HG02938 (cell line): Measurements from ENCODE around the gene LCN9.
"Not testable (repeated sequence)": the region's sequence is repeated elsewhere in the genome, so short reads cannot be mapped to it uniquely, and the experiment has no call there.

Experiments used
- ATAC-seq: cut with Tn5 transposase; IDR thresholded peaks from one replicate; pipeline ENCODE4 v1.9.1; 2021; ENCODE audit warnings: mild to moderate bottlenecking, moderate library complexity; ENCODE audit not compliant: unreplicated experiment

LCN9 gene, protein sequence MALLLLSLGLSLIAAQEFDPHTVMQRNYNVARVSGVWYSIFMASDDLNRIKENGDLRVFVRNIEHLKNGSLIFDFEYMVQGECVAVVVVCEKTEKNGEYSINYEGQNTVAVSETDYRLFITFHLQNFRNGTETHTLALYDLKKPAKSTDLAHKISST

DNA sequence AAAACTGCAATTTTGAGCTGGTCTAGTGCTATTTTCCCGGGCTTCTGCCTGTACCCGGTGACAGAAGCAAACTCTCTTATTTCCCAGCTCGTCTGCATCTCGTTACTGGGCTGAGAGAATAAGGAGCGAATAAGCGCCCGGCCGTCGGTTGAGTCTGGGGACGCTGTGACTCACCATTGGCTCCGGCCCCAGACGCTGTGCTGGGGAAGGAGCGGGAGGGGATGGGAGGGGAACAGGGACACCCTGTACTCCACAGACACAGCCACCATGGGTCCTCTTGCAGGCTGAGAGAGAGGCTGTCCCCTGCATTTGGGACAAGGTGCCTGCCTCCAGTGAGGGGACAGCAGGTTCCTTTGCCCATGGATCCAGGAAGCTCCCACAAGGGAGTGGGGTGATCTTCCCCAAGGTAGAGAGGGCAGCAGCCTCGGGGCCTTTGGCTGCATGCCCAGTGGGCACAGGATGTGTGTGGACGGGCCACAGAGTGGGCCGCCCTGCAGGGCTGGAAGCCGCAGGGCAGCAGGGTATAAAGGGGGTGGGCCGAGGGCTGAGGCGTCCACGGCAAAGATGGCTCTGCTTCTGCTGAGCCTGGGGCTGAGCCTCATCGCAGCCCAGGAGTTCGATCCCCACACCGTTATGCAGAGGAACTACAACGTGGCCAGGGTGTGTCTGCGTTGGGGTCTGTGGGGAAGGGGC, at the start of gene LCN9:
TSS of gene LCN9 (plus strand) at position 552 of the 693 bp plus-strand sequence. CDS start at position 565, 13 bp downstream.
- no peak for ATAC-seq

DNA sequence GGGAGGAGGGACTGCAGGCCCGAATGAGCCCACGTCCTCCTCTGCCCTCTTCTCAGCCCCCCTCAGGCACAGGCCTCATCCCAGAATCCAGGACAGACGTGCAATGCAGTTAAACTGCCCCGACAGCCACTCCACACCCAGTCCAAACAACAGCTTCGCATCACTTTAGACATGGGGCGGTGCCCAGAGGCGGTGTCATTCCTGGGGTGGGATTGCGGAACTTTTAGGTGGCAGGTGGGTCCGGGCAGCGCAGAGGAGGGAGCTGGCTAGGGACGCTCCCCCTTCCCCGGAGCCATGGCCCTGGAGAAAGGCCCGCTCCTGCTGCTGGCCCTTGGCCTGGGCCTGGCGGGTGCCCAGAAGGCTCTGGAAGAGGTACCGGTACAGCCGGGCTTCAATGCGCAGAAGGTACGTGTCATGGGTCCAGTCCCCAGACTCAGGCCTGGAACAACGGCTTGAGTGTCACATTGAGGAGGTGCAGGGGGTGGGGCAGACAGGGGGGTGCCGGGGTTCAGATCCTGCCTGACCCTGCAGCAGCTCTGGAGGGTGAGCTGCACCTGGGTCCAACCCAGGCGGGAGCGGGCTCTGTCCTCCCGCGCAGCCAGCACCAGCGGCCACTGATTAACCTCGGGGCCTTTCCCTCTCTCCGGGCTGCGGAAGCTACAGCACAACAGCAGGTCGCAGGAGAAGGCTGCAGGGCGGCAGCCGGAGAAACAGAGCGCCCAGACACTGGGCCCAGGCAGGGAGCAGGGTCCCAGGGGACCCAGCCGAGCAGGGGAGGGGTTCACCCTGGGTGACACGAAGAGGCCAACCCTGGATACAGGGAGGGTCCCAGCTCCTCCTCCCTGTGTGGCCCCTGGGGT, 48.9 kb upstream of the LCN9 start:
- no peak for ATAC-seq

DNA sequence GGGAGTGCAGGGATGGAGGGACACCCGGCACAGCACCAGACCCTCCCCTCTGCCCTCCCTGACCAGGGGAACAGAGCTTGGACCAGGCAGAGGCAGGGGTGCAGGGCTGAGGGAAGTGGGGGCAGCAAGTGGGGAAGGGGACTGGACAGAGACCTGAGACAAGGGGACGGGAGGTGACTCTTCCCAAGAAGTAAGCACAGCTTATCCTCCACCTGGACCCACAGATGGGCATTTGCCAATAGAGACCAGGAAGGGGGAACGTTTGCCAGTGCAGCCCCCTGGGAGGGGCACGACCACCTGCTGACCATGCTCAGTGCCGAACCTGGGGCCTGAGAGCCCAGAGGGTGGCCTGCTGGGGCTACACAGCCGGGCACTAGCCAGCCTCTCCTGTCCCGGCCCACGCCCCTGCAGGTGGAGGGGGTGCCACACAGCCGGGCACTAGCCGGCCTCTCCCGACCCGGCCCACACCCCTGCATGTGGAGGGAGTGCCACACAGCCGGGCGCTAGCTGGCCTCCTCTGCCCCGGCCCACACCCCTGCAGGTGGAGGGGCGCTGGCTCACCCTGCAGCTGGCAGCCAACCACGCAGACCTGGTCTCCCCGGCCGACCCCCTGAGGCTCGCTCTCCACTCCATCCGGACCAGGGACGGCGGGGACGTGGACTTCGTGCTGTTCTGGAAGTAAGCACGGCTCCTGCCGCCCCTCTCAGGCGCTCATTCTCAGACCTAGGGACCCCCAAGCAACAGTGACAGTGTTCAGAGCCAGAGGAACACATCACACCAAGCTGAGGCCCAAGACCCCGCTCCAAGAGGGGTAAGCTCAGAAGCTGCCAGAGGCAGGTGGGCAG, 48.1 kb upstream of the LCN9 start:
- ATAC-seq = no peak

DNA sequence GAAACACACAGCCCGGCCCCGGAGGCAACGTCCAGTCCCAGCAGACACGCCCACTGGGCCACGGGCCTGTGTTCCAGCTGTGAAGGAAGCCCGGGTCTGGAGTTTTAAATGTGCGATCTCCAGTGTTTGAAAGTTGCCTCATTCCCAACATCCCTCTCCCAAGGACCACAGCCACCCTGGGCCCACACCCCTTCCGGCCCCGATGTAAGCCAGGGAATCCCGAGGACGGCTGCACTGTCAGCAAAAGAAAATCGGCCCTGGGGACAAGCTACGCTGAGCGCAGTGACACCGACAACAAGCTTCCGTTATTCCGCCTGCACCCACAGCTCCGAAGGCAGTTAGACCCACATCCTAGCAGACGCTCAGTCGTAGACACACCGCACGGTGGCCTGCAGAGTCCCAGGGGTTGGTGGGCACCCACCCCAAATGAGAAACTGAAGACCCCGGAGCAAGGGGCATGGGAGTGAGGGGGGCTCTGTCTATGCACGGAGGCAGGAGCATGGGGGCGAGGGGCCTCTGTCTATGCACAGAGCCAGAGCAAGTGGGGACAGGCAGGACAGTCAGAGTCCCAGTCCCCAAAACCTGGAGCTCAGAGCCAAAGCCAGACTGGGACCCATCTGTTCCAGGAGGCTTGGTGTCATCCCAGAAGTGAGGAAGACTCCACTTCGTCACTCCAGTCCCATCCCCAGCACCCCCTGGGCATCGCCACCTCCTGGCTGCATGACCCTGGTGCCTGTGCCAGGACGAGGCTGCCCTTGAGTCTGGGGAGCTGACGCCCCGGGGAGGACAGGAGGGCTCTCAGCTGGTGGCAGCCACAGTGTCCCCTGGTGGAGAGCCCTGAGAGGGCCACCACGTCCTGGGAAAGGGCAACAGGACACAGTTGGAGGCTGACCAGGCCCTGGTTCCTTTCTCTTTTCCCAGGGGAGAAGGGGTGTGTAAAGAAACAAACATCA, 47.2 kb upstream of the LCN9 start:
- no peak for ATAC-seq

GRCh38 chr9:135616619-135617537, 46.2 kb upstream of the LCN9 start:
- ATAC-seq = no peak

DNA sequence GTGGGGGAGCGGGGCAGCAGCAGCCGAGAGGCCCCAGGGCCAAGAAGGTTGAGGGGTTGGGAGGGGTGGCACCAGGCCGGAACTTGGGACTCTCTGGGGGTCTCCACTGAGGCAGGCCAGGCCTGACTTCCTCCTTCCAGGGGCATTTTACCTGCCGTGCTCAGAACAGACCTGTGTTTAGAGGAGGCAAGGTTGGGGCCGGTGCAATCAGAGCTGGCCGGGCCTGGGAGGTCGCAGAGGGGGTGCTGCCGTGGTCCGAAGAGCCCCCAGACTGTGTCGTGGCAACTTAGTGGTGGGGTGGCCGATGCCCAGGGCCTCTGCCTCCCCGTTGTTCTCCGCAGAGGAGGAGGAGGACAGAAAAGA, 45.6 kb upstream of the LCN9 start:
- no peak for ATAC-seq

DNA sequence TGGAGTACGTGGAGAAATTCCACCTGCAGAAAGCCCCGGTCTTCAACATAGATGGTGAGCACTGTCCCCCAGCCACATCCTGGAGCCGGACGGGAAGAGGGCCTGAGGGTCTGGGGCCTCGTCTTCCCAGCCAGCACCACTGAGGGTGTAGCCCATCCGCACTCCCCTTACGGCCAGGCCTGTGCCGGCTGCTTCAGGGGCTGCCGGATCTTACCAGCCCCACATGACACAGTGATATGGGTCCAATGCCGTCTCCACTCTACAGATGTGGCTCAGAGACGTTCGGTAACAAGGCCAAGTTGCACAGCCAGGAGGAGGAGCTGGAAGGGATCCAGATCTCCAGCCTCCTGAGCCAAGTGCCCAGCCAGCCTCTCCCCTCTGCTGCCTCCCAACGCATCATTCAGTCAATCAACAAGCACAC, 45.1 kb upstream of the LCN9 start:
- ATAC-seq = no peak

DNA sequence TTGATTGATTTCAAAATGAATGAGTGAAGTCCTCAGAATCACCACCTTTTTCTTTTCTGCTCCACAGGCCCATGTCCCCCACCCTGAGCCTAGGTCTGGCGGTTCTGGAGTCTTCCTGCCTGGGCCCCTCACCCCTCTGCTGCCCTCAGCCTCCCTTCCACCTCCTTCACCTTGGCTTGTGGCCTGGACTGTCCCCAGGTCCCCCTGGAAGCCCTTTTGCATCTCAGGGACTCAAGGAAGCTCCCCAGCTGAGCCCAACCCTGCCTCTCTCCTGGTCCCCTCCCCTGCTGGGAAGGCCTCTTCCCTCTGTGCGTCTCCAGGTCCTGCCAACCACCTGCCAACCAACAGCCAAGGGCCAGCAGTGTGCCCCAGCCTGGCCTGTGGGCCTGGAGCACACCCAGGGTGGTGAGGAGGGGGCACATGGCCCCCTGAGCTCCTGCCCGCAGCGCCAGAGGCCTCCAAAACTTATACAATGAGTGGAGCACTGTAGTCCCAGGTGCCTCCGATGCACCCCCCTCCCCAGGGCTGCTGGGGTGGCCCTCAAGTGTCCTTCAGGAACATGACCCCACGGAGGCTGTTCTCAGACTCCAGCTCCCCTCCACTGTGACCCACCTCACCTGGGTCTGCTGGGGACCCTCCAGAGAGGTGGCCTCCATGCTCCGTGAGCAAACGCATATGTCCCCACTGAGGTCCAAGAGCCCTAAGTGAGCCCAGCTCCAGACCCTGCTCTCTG, 44.1 kb upstream of the LCN9 start:
- no peak for ATAC-seq

- ATAC-seq = no peak
Observed at GRCh38 chr9:135619599-135619886, 43.6 kb upstream of the LCN9 start.

DNA sequence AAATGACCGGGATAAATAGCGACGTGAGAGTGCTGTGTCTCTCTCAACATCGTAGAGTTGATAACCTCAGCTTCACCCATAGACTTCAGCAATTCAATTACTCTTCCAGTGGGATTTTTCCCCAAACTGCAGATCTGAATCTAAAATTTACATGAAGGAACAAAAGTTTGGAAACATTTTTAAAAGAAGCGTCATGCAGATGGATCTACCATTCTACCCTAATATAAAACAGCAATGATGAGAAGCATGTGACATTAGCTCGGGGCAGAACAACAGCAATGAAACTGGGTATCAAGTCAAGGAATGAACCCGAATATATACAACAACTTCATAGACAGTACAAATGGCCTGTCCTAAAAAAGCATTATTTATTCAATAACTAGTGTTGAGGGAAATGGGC, 42.6 kb upstream of the LCN9 start:
- no peak for ATAC-seq

GRCh38 chr9:135622415-135623020, 40.6 kb upstream of the LCN9 start:
- ATAC-seq = no peak

DNA sequence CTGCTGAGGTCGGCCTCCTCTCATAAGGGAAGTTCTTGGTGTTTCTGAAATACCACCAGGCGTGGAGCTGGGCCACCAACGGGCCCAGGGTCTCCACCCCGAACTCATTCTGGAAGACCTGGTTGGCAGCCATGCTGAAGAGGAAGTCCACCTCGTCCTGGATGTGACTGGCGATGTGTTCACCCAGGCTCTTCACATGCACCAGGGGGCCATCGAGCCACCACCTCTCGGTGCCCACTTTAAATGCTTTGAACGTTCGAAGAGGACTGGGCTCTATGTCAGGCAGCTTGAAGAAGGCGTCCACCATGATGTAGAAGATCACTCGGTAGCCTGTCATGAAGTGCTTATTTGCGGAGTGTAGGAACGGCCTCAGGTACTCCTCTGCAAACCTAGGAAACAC, 38.8 kb upstream of the LCN9 start:
- ATAC-seq = no peak

DNA sequence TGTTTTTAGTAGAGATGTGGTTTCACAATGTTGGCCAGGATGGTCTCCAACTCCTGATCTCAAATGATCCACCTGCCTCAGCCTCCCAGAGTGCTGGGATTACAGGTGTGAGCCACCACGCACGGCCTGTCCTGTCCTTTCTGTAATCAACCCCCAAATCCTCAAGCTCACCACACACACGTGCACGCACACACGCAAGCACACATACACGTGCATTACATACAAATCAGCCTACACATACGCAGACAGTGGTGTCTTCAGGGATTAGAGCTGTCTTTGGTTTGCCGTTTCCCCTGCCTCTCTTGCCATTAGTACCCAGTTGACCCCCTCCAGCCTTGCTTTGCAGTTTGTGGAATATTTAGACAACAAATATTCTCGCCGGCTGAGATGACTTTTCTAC, 30.3 kb upstream of the LCN9 start:
- no peak for ATAC-seq

DNA sequence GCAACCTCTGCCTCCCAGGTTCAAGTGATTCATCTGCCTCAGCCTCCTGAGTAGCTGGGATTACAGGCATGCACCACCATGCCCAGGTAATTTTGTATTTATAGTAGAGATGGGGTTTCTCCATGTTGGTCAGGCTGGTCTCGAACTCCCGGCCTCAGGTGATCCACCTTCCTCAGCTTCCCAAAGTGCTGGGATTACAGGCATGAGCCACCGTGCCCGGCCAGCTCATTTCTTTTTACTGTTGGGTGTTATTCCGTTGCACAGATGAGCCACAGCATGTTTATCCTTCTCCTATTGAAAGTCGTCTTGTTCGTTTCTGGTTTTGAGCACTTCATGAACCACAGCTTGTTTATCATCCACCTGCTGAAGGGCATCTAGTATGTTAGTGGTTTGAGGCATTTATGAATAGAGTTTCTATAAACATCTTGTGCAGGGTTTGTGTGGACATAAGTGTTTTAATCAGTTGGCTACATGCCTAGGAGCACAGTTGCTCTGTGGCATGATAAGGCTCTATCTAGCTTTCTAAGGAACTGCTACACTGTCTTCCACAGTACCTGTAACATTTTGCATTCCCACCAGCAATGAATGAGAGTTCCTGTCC, 26.1 kb upstream of the LCN9 start:
- ATAC-seq = not testable (repeated sequence)

DNA sequence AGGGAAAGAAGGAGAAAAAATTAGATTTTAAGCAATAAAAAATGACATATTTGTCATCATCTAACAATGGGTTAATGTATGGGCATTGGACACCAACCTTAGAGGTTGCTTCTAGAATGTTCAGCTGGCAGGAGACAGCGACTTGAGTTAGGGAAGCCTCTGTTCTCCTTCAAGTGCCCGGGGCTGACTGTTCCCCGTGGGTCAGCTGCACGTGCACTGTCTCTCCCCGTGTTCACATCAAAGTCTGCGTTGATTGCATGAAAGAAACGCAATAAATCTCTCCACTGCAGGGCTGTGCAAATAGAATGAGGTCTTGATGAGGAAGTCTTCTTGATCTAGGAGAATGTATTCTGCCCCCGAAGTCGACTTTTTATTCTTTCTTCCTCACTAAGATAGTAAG, 23.9 kb upstream of the LCN9 start, which contains the start of gene GLT6D1:
TSS of gene GLT6D1 (minus strand) at position 345 of the 400 bp plus-strand sequence. CDS start 353 bp downstream, outside the sequence.
- no peak for ATAC-seq

DNA sequence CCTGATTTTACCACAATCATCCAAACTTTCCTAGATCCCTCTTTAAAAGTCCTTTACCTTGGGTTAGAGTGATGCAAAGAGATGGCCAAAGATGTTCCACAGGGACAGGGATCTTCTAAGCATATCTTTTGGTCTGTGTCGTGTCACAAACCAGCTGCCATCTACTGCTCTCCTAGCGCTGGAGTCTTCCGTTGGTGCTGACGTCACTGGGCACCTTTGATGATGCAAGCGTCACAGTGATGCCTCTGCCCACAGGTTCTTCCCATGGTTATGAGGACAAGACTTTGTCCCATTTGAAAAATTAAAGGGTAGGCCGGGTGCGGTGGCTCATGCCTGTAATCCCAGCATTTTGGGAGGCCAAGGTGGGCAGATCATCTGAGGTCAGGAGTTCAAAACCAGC, 22.1 kb upstream of the LCN9 start:
- ATAC-seq = no peak

DNA sequence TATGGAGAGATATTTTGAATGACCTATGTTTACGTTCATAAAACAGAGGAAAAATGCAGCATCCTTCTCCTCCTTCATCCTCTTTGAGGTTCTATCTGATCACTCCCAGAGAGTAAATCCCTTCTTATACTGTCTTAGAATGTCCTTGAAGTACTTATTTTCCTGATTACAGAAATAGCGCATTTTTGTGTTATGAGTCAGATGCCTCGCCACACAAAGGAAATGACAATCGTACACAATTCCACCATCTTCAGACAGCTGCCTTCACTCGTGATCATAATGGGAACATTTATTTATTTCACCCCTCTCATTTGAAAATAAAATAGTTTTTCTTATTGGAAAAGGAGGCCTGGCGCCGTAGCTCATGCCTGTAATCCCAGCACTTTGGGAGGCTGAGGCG, 21.4 kb upstream of the LCN9 start:
- no peak for ATAC-seq
